Measurements from ENCODE around the gene MTHFD1L.
"Not testable (repeated sequence)": the region's sequence is repeated elsewhere in the genome, so short reads cannot be mapped to it uniquely, and the experiment has no call there.

MTHFD1L gene

GRCh38 chr6:151121900-151122299, 256.4 kb downstream of the MTHFD1L start:
- TF ChIP-seq CTCF (conservative IDR thresholded peaks at IDR 0.05; ENCODE audit: low read length): no peak
- peak; percentile 20 for DNase-seq (ENCODE audit: low read depth)
- no peak overlapping the region for H3K4me3 ChIP-seq (ENCODE audit: low read length)

- DNase-seq (ENCODE audit: low read depth): not testable (repeated sequence)
Observed at GRCh38 chr6:151123641-151124040, 258.1 kb downstream of the MTHFD1L start.

GRCh38 chr6:151125242-151125641, 259.7 kb downstream of the MTHFD1L start:
- H3K4me3 ChIP-seq (ENCODE audit: low read length); DNase-seq (ENCODE audit: low read depth): not testable (repeated sequence)

More at GRCh38 chr6:151123641-151124040, 258.1 kb downstream of the MTHFD1L start:
- H3K4me3 ChIP-seq (ENCODE audit: low read length): not testable (repeated sequence)

GRCh38 chr6:151125651-151126416, 260.3 kb downstream of the MTHFD1L start:
- H3K4me3 ChIP-seq (ENCODE audit: low read length); DNase-seq (ENCODE audit: low read depth): not testable (repeated sequence)

GRCh38 chr6:151126417-151126724, 260.9 kb downstream of the MTHFD1L start:
- H3K4me3 ChIP-seq (ENCODE audit: low read length); DNase-seq (ENCODE audit: low read depth): not testable (repeated sequence)

- not testable (repeated sequence) for DNase-seq (ENCODE audit: low read depth)
Observed at GRCh38 chr6:151127133-151127798, 261.8 kb downstream of the MTHFD1L start.

GRCh38 chr6:151128763-151129370, 263.4 kb downstream of the MTHFD1L start:
- no peak overlapping the region for H3K4me3 ChIP-seq (ENCODE audit: low read length)
- DNase-seq (ENCODE audit: low read depth): no peak
- no peak for TF ChIP-seq CTCF (conservative IDR thresholded peaks at IDR 0.05; ENCODE audit: low read length)

More at GRCh38 chr6:151127133-151127798, 261.8 kb downstream of the MTHFD1L start:
- H3K4me3 ChIP-seq (ENCODE audit: low read length): not testable (repeated sequence)

- DNase-seq (ENCODE audit: low read depth): no peak
- TF ChIP-seq CTCF (conservative IDR thresholded peaks at IDR 0.05; ENCODE audit: low read length): no peak
- H3K4me3 ChIP-seq (ENCODE audit: low read length): no peak overlapping the region
Observed at GRCh38 chr6:151130329-151130728, 264.8 kb downstream of the MTHFD1L start.

GRCh38 chr6:151131324-151132007, 266.0 kb downstream of the MTHFD1L start:
- H3K4me3 ChIP-seq (ENCODE audit: low read length): no peak overlapping the region
- DNase-seq (ENCODE audit: low read depth): no peak
- TF ChIP-seq CTCF (conservative IDR thresholded peaks at IDR 0.05; ENCODE audit: low read length): no peak

Measured in AG10803 (cell line).